ENCODE data around the gene ZDHHC7. TPM values are rescaled to one million over a fixed set of nuclear protein-coding genes. Genes with fewer than 3 reads are reported as not detected.

The ZDHHC7 gene
- total RNA-seq, 2 donors from 2014 or later: 64.6 TPM

DNA sequence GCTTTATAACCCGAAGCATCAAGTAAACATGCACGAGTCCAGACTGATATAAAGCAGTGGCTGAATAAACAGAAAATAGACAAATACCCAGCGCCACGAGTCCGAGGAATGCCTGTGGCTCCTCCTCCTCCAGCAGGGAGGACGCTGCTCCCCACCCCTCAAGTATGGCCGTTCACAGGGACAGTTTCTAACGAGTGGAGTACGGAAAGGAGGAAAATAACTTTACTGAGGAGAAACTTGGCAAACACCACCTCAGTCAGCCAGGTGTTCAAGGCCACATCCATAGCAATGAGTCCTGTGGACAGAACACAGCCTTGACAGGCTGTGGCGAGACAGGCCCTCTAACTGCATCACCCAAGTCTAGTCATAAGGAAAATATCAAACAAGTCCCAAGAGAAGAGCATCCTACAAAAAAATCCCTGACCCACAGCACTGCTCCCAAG, 9.2 kb downstream of the ZDHHC7 start:
- Histone ChIP-seq H3K9me3 (no peaks in the 10 kb centered on the region), H3K4me1 (replicated peaks) (peaks cover 32% of the 10 kb centered on the region), H3K27me3 (replicated peaks; ENCODE audit: insufficient read depth) (no peaks in the 10 kb centered on the region), H3K4me3 (no peak overlapping the region), H3K36me3 (no peaks in the 10 kb centered on the region), H3K27ac (peak overlapping the region; percentile 87 to 91)
- TF ChIP-seq POLR2A (IDR thresholded peaks at IDR 0.05) (no peak), POLR2AphosphoS5 (IDR thresholded peaks at IDR 0.05) (peak; percentile 76)
- TF ChIP-seq, protein P1, sequence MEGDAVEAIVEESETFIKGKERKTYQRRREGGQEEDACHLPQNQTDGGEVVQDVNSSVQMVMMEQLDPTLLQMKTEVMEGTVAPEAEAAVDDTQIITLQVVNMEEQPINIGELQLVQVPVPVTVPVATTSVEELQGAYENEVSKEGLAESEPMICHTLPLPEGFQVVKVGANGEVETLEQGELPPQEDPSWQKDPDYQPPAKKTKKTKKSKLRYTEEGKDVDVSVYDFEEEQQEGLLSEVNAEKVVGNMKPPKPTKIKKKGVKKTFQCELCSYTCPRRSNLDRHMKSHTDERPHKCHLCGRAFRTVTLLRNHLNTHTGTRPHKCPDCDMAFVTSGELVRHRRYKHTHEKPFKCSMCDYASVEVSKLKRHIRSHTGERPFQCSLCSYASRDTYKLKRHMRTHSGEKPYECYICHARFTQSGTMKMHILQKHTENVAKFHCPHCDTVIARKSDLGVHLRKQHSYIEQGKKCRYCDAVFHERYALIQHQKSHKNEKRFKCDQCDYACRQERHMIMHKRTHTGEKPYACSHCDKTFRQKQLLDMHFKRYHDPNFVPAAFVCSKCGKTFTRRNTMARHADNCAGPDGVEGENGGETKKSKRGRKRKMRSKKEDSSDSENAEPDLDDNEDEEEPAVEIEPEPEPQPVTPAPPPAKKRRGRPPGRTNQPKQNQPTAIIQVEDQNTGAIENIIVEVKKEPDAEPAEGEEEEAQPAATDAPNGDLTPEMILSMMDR (IDR thresholded peaks at IDR 0.05): no peak
- DNase-seq (ENCODE audit: low spot score): peak; percentile 65
- intact Hi-C loops (cut with DNase I): no loop called here
- 30% methylated on average over 10 of the region's 10 CpGs for WGBS

DNA sequence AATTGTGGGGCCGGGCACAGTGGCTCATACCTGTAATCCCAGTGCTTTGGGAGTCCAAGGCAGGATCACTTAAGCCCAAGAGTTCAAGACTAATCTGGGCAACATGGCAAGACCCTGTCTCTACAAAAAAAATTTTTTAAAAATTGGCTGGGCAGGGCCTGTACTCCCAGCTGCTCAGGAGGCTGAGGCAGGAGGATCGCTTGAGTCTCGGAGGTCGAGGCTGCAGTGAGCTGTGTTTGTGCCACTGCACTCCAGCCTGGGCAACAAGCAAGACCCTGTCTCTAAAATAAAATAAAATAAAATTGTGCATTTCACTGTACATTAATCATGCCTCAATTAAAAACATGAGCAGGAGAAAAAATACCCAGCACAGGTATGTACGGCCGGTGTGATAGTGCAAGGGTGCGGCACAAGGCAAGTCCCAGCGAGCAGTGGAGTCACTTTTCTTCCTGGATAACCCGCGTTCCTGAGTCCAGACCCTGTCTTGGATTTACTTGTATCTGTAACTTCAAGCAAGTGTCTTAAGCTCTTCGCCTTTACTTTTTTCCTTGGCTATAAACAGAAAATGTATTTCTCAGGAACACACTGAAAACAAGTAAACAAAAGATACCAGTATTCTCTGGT, 11.4 kb downstream of the ZDHHC7 start:
- intact Hi-C loops (cut with DNase I): no loop called here

DNA sequence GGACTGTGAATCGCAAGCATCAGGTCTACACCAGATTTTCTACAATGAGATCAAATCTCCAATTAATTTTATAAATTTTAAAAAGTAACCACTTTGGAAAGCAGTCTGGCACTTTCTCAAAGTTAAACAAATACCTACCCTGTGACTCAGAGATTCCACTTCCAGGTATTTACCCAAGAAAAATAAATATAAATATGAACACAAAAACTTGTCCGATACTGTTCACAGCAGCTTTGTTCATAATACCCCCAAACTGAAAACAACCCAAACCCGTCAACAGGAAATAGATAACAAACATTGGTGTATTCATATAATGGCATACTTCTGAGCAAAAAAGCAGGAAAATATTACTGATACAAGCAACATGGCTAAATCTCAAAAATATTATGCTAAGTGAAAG, 12.1 kb downstream of the ZDHHC7 start:
- Histone ChIP-seq H3K4me1 (replicated peaks) (peaks cover 42% of the 10 kb centered on the region), H3K36me3 (no peaks in the 10 kb centered on the region), H3K4me3 (no peak overlapping the region), H3K27ac (peak overlapping the region; percentile 87 to 91), H3K9me3 (no peaks in the 10 kb centered on the region), H3K27me3 (replicated peaks; ENCODE audit: insufficient read depth) (no peaks in the 10 kb centered on the region)
- TF ChIP-seq, protein P1 (IDR thresholded peaks at IDR 0.05): no peak
- no peak for TF ChIP-seq POLR2AphosphoS5 (IDR thresholded peaks at IDR 0.05)
- no peak for TF ChIP-seq POLR2A (IDR thresholded peaks at IDR 0.05)
- 30% methylated on average over 3 of the region's 3 CpGs for WGBS
- intact Hi-C loops (cut with DNase I): no loop called here
- no peak for DNase-seq (ENCODE audit: low spot score)

More for the DNA sequence above, 11.4 kb downstream of the ZDHHC7 start:
- Histone ChIP-seq H3K4me3 (no peak overlapping the region), H3K27me3 (replicated peaks; ENCODE audit: insufficient read depth) (no peaks in the 10 kb centered on the region), H3K36me3 (no peaks in the 10 kb centered on the region), H3K4me1 (replicated peaks) (peaks cover 37% of the 10 kb centered on the region), H3K9me3 (no peaks in the 10 kb centered on the region), H3K27ac (peak overlapping the region; percentile 87 to 91)
- TF ChIP-seq, protein P1 (IDR thresholded peaks at IDR 0.05): no peak
- TF ChIP-seq POLR2AphosphoS5 (IDR thresholded peaks at IDR 0.05) (no peak), POLR2A (IDR thresholded peaks at IDR 0.05) (no peak)
- WGBS: 78% methylated on average over 11 of the region's 11 CpGs
- peak; percentile 32 for DNase-seq (ENCODE audit: low spot score)

DNA sequence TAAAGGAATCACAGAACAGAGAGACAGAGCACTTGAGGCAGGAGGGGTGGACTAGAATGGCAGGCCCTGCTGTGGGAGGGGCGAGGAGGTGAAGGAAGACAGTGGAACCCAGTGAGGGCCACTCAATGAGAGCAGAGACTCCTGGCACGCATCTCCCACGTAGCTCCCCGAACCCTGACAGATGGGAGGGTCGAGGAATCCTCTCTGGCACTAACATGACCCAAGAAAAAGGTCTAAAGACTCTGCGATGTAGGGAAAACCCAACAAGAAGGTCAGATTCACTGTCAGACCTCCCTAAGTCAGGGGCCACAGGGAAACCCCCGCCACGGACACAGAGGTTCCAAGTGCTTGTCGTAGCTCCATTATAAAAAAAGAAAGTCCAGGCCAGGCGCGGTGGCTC, 15.0 kb downstream of the ZDHHC7 start:
- Histone ChIP-seq H3K36me3 (no peaks in the 10 kb centered on the region), H3K27me3 (replicated peaks; ENCODE audit: insufficient read depth) (no peaks in the 10 kb centered on the region), H3K9me3 (no peaks in the 10 kb centered on the region), H3K4me3 (no peak overlapping the region), H3K27ac (peak overlapping the region; percentile 38 to 93), H3K4me1 (replicated peaks) (peaks cover 37% of the 10 kb centered on the region)
- DNase-seq (ENCODE audit: low spot score): no peak
- 96% methylated on average over 11 of the region's 11 CpGs for WGBS
- TF ChIP-seq, protein P1 (IDR thresholded peaks at IDR 0.05): no peak
- TF ChIP-seq POLR2A (IDR thresholded peaks at IDR 0.05) (no peak), POLR2AphosphoS5 (IDR thresholded peaks at IDR 0.05) (no peak)
- intact Hi-C loops (cut with DNase I): no loop called here

DNA sequence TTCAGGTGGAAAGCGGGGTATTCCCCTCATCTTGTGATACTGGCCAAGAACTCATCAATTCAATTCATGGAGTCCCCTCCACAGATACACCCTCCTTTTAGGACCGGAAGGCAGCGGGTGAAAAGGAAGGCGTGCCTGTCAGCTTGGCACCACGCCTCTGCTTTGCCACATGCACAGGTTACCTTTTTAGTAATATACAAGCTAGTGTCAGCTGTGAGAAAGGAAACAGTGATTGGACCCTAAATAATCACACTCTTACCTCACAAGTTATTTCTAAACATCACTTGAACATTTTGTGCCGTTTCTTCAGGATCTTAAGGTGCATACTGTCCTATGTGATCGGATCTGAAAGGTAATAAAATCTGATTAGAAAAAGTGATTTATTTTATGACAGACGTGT, 15.7 kb downstream of the ZDHHC7 start:
- no peaks in the 10 kb centered on the region for H3K36me3 ChIP-seq
- WGBS: 71% methylated on average over 8 of the region's 8 CpGs
- no peak overlapping the region for H3K4me3 ChIP-seq
- intact Hi-C loops (cut with DNase I): no loop called here
- no peak for TF ChIP-seq POLR2A (IDR thresholded peaks at IDR 0.05)
- no peak for TF ChIP-seq POLR2AphosphoS5 (IDR thresholded peaks at IDR 0.05)
- TF ChIP-seq, protein P1 (IDR thresholded peaks at IDR 0.05): no peak
- no peak for DNase-seq (ENCODE audit: low spot score)
- H3K27ac ChIP-seq: peak overlapping the region; percentile 91 to 93
- H3K9me3 ChIP-seq: no peaks in the 10 kb centered on the region
- no peaks in the 10 kb centered on the region for H3K27me3 ChIP-seq (replicated peaks; ENCODE audit: insufficient read depth)
- H3K4me1 ChIP-seq (replicated peaks): peaks cover 30% of the 10 kb centered on the region
